ENCODE data around the gene BDKRB2.

DNA sequence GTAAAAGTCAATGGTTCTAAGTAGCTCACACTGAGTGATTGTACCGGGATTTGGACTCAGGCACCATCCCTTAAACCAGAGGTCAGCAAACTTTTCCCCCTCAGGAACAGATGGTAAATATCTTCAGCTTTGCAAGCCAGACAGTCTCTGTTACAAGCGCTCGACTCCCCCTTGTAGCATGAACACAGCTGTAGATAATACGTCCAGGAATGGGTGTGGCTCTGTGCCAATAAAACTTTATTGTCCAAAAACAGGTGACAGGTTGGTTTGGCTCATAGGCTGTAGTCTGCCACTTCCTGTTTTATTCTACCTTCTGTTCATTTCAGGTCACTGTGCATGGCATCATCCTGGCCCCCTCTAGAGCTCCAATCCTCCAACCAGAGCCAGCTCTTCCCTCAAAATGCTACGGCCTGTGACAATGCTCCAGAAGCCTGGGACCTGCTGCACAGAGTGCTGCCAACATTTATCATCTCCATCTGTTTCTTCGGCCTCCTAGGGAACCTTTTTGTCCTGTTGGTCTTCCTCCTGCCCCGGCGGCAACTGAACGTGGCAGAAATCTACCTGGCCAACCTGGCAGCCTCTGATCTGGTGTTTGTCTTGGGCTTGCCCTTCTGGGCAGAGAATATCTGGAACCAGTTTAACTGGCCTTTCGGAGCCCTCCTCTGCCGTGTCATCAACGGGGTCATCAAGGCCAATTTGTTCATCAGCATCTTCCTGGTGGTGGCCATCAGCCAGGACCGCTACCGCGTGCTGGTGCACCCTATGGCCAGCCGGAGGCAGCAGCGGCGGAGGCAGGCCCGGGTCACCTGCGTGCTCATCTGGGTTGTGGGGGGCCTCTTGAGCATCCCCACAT lies 58.9 kb downstream of the BDKRB2 start:
- no peak for TF ChIP-seq EZH2phosphoT487 (IDR thresholded peaks at IDR 0.05; ENCODE audit: low read length)
- no peak for TF ChIP-seq EZH2 (optimal IDR thresholded peaks at IDR 0.05; ENCODE audit: low read depth, low read length)
